ENCODE results near the gene NETO2.
A peak's percentile ranks its signal among the peaks of the same experiment; 100 is the strongest.
"Not testable (repeated sequence)": the region's sequence is repeated elsewhere in the genome, so short reads cannot be mapped to it uniquely, and the experiment has no call there.

NETO2 gene

GRCh38 chr16:47143677-47144558 lies at the start of gene NETO2:
Gene NETO2, minus strand, starts transcription at chr16:47143945. Its CDS starts 333 bp downstream, at chr16:47143612.
- DNase-seq (ENCODE audit: low spot score), result peak; percentile 14

GRCh38 chr16:47182318-47182717 lies 38.6 kb upstream of the NETO2 start:
- DNase-seq (ENCODE audit: low spot score), result no peak

- DNase-seq (ENCODE audit: low spot score), result not testable (repeated sequence)
Measured at GRCh38 chr16:47181066-47181465, 37.3 kb upstream of the NETO2 start.

GRCh38 chr16:47180073-47180472 lies 36.3 kb upstream of the NETO2 start:
- DNase-seq (ENCODE audit: low spot score), result no peak

GRCh38 chr16:47175152-47175551 lies 31.4 kb upstream of the NETO2 start:
- DNase-seq (ENCODE audit: low spot score), result no peak

GRCh38 chr16:47162670-47163420 lies 19.1 kb upstream of the NETO2 start:
- no peak for DNase-seq (ENCODE audit: low spot score)

GRCh38 chr16:47161464-47161863 lies 17.7 kb upstream of the NETO2 start:
- no peak for DNase-seq (ENCODE audit: low spot score)

- no peak for DNase-seq (ENCODE audit: low spot score)
Measured at GRCh38 chr16:47160422-47160821, 16.7 kb upstream of the NETO2 start.

GRCh38 chr16:47158992-47159391 lies 15.2 kb upstream of the NETO2 start:
- no peak for DNase-seq (ENCODE audit: low spot score)

GRCh38 chr16:47156680-47157215 lies 13.0 kb upstream of the NETO2 start:
- no peak for DNase-seq (ENCODE audit: low spot score)

GRCh38 chr16:47152501-47152900 lies 8.8 kb upstream of the NETO2 start:
- not testable (repeated sequence) for DNase-seq (ENCODE audit: low spot score)

- DNase-seq (ENCODE audit: low spot score), result no peak
Measured at GRCh38 chr16:47150067-47150466, 6.3 kb upstream of the NETO2 start.

- DNase-seq (ENCODE audit: low spot score), result no peak
Measured at GRCh38 chr16:47144559-47144877, 773 bp upstream of the NETO2 start.

GRCh38 chr16:47142821-47143676 lies 696 bp downstream of the NETO2 start:
- DNase-seq (ENCODE audit: low spot score), result peak; percentile 13

- DNase-seq (ENCODE audit: low spot score), result no peak
Measured at GRCh38 chr16:47142486-47142820, 1.3 kb downstream of the NETO2 start.

GRCh38 chr16:47141773-47142485 lies 1.8 kb downstream of the NETO2 start:
- DNase-seq (ENCODE audit: low spot score), result peak; percentile 60

GRCh38 chr16:47140686-47141085 lies 3.1 kb downstream of the NETO2 start:
- DNase-seq (ENCODE audit: low spot score), result no peak

GRCh38 chr16:47139561-47140185 lies 4.1 kb downstream of the NETO2 start:
- no peak for DNase-seq (ENCODE audit: low spot score)

GRCh38 chr16:47137925-47138324 lies 5.8 kb downstream of the NETO2 start:
- not testable (repeated sequence) for DNase-seq (ENCODE audit: low spot score)

- no peak for DNase-seq (ENCODE audit: low spot score)
Measured at GRCh38 chr16:47136099-47136842, 7.5 kb downstream of the NETO2 start.
